ACHN (cell line): Measurements from ENCODE around the gene FBXW12.
A peak's percentile ranks its signal among the peaks of the same experiment; 100 is the strongest.

Experiments used
- DNase-seq: peaks from one replicate; pipeline ENCODE4 v3.0.0-alpha.2; 2015
- in situ Hi-C: cut with HindIII; loops from 2 replicates; pipeline ENCODE4 v1.10.0; 2017; ENCODE audit warnings: low sequenced_read_pairs, low pct_ligation_motif_present, low pct_unique_long_range_greater_than_20kb

The FBXW12 gene

DNA sequence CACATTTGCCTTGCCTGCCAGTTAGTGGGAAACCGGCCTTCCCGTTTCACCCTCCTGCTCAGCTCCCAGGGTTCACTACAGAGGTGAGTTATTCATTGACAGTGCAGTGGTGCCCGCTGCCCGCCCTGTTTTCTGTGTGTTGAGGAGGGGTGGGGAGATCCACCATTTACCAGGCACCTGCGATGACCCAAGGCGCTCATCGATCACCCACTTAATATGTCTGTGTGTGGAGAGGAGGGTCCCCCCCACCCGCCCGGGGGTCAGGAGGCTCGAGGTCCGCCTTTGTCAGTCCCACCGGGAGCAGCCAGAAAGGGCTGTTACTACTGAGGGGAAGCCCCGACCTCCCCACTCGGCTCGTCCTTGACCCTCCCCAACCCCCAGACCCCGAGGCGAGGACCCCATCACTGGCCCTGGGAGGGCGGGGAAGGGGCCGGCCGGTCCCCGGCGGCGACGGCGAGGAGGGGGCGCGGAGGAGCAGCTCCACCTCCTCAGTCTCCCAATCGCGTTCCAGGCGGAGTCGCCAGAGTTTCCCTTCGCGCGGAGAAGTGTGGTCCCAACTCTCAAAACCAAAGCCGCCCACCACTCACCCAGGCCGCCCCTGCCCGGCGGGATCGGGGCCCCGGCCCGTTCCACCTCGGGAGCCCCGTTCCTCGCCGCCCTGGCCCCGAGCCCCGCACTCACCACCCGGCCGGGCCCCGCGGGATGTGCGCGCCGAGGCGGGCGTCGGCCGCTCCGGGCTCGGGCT, 56.7 kb downstream of the FBXW12 start:
- in situ Hi-C loops, result no loop called here
- DNase-seq, result peak; percentile 81

DNA sequence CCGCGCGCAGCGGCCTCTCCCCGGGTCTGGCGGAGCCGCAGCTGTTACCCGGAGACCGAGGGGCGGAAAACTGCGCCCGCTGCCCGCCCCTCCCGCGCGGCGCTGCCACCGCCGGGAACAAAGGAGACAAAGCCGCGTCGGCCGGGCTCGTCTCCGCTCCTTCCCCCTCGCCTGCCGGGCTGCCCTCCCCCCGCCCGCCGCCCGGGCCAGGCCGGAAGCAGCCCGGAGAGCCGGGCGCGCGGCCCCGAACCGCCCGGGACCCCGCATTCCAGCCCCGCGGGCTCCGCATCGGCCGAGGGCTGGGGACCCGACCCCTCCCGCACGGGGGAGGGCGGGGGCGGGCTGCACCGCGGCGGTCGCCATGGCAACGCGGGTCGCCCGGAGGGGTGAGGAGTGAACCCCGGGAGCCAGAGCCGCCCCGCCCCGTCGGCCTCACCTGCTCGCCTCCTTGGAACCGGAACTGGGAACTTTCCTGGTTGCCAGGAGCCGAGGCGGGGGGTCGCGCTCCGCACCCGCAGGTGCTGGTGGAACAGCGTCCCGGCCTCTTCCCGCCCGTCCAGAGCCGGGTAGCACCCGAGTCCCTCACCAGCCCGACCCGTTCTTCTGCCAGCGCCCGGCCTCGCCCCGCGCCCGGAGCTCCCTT, 57.4 kb downstream of the FBXW12 start:
- in situ Hi-C loops, result no loop called here
- peak; percentile 35 for DNase-seq

- in situ Hi-C loops, result no loop called here
- DNase-seq, result peak; percentile 15
Observed at GRCh38 chr3:48429960-48430707, 58.1 kb downstream of the FBXW12 start, which contains the start of gene PLXNB1. PLXNB1 (minus strand) TSS chr3:48430086; CDS start chr3:48424611, 5,475 bp downstream.

- DNase-seq, result no peak
- in situ Hi-C loops, result no loop called here
Observed at GRCh38 chr3:48430708-48431101, 58.7 kb downstream of the FBXW12 start.

DNA sequence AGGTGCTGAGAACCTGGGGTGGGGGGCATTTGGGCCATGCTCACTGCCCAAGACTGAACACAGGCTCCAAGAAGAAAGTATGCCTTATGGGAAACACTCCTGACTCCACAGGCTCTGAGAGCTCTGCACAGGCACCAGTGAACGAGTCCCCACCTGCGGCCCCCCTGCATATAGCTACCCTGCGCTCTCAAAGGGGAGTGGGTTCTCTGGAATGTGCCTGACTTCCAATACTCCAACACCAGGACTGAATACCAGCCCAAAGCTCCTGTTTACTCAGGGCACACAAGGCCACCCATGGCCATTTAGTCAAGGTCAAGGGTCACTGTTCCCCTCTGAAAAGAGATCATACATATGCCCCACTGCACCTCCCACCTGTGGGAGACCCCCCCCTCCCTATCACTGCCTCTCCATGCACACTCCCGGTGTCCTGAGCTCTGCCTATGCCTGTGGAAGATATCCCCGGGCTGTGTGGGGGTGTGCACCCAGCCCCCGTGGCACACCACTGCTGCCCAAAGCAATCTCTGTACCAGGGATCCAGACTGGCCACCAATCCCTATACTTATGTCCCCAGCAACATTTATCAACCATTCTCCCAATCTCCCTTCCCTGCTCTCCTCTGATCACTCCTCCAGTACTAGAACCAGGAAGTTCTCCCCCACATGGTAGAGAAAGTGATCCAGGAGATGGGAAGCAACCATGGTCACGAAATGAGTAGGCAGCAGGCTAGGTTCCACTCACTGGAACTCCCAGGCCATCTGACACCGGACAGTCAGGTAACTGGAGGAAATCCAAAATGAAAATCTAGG, 59.4 kb downstream of the FBXW12 start:
- in situ Hi-C loops, result no loop called here
- no peak for DNase-seq

GRCh38 chr3:48432411-48433371, 60.7 kb downstream of the FBXW12 start:
- DNase-seq, result peak; percentile 24
- in situ Hi-C loops, result no loop called here

DNA sequence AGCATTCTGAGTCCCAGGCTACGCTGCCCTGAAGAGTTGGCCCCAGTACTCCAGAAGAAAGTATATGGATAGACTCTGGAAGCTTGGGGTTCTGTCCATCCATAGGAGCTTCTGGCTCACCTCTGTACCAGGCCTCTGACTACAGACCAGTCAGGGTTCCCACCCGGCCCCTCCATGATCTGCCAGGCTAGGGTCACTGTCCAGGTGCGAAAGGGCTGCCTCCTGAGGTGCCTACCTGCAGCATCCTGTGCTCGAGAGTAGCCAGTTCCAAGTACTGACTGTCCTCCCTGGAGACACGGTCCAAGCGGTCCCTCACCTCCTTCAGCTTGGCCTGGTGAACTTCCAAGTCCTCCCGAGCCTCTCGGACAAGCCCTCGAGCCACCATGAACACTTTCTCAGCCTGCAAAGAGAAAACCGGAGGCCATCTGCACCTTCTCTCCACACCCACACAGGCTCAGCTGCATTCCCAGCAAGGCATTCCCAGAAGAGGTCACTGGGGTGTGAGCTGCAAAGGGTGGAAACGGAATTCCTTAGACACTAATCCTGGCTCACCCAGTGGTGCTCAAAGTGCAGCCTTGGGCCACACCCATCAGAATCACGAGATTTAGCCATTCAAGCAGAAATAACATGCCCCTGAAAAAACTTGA, 61.6 kb downstream of the FBXW12 start:
- in situ Hi-C loops, result no loop called here
- DNase-seq, result peak; percentile 76

DNA sequence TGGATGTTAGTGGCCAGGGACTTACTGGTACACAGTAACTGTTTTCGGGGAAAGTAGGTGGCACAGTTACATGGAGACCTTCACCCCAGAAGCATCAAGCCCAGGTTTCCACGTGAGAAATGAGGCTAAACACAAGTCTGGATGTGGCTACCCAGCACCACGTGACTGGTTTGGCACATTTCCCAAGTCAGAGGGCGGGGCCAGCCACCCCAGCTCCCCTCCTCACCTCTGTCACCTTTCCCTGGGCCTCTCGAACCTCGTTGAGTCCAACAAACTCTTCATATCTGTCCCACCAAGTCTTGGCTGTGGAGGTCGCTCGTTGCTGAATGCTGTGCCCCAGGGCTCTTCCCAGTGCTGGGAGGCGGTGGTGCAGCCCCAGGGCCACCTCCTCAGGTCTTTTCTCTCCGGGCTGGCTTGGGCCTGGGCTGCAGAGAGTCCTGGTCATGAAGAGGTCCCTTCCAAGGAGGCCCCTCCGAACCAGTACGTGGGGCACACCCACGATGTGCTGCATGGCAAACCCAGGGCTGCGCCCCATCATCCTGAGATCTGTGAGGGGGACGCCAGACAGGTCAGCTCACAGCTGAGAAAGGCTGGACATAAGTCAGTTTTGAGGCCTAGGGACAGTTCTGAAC, 62.7 kb downstream of the FBXW12 start:
- no peak for DNase-seq
- in situ Hi-C loops, result no loop called here

DNA sequence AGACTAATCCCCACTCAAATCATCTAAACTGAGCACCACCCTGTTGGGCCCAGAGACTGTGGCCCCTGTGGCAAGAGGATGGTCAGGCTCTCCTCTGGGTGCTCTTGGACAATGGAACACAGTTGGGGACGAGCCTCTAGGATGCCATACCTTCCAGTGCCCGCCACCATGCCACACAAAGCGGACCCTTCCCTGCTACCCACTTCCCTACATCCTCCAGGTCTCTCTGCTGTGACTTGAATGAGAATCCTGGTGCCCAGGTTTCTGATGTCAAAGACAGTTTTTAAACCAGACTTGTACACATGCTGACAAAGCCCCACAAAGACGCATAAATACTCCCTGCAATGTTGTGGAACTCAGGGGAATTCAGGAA, 63.2 kb downstream of the FBXW12 start:
- in situ Hi-C loops, result no loop called here

GRCh38 chr3:48435774-48436476, 63.9 kb downstream of the FBXW12 start:
- peak; percentile 80 for DNase-seq
- in situ Hi-C loops, result no loop called here

More for the DNA sequence above, 63.2 kb downstream of the FBXW12 start:
- no peak for DNase-seq

GRCh38 chr3:48436477-48436787, 64.4 kb downstream of the FBXW12 start:
- DNase-seq, result no peak
- in situ Hi-C loops, result no loop called here

GRCh38 chr3:48436855-48437254, 64.8 kb downstream of the FBXW12 start:
- DNase-seq, result no peak
- in situ Hi-C loops, result no loop called here

DNA sequence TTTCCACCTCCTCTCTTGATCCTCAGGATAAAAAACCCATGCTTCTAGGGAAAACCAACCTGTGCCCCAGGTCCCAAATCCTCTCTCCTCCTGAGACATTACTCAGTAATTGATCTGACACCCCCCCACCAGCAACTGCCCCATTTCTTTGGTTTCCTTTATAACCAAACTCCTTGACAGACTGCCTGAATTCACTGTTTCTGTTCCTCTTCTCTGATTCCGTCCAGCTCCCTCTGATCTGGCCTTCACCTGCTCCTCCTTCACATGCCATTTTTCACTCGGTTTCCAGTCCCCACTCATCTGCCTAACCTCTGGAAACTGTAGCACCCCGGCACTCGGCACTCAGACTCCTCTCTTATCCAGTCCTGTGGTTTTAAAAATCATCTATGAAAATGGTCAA, 65.8 kb downstream of the FBXW12 start:
- in situ Hi-C loops, result no loop called here
- no peak for DNase-seq

DNA sequence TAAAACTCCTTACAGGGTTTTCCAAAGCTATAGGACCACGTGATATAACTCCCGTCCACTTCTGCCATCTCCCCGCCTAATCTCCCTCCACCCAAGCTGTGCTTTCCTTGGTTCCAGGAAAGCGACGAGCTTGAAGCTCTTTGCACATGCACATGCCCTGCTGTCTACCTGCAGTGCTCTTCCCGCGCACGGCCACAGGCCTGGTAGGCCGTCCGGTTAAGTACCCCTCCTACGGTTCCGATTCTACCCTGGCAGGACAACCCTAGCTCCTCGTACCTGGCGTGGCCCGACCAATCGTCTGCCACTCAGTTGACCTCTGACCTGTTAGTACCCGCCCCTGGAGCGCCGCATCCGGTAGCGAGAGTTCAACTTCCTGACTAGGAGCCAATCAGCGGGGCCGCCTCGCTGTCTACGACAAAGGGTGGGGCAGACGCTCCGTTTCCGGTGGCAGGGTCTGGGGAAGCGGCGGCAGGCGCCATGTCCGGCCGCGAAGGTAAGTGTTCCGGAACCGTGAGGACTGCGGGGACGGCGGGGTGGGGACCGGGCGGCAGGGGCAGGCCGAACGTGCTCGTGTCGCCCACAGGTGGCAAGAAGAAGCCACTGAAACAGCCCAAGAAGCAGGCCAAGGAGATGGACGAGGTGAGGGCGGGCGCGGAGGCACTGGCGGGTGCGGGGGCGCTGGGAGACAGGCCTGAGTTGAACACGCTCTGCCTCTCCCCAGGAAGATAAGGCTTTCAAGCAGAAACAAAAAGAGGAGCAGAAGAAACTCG, 68.0 kb downstream of the FBXW12 start, which contains the start of the genes CCDC51 and TMA7:
TSS of gene CCDC51 (minus strand) at position 300 of the 770 bp plus-strand sequence. CDS start 4,991 bp downstream, outside the sequence.
TSS of gene TMA7 (plus strand) at position 438 of the 770 bp plus-strand sequence. CDS start at position 478, 40 bp downstream.
- in situ Hi-C loops, result no loop called here

GRCh38 chr3:48440590-48440958, 68.6 kb downstream of the FBXW12 start:
- DNase-seq, result peak; percentile 27
- in situ Hi-C loops, result no loop called here

More for the DNA sequence above, 68.0 kb downstream of the FBXW12 start, which contains the start of the genes CCDC51 and TMA7:
- DNase-seq, result peak; percentile 95
